Measurements from ENCODE around the gene SEMA5B.

The SEMA5B gene

DNA sequence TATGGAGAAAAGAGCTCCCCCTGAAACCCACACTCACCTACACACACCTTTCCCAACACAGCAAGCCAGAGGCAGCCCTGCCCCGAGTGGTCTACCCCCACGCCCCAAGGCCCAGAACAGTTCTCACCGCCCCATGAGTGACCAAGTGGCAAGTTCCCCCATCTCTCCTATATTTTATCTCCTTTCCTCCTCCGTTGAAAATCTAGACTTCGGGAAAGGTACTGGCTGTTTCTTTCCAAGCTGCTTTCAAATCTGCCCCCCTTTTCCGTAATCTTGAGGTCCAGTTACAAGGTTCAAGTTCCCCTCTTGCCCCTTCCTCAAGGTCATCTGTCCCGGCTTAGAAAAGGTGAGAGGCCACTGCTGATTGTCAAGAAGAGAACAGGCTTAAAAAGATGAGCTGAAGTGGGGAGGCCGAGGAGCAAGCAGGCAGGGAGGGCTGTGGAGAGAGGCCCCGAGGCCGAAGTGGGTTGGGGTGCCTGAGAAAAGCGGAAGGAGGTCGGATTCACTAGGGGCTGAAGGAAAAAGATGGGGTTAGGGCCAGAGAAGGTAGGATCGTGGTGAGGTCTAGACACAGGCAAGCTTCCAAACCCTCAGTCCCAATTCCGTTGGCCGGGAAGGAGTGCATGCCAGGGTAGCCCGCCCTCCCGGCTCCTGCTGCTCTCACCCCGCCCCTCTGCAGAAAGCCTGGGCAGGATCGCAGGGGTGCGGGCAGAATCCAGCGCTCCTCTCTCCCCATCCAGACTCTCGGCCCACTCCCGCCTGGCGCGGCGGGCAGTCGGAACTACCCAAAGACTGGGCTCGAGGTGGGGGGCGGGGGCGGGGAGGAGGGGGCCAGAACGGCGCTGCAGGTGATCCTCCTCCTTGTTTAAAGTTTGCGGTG is 1.7 kb downstream of the SEMA5B start:
- TF ChIP-seq, protein P1, sequence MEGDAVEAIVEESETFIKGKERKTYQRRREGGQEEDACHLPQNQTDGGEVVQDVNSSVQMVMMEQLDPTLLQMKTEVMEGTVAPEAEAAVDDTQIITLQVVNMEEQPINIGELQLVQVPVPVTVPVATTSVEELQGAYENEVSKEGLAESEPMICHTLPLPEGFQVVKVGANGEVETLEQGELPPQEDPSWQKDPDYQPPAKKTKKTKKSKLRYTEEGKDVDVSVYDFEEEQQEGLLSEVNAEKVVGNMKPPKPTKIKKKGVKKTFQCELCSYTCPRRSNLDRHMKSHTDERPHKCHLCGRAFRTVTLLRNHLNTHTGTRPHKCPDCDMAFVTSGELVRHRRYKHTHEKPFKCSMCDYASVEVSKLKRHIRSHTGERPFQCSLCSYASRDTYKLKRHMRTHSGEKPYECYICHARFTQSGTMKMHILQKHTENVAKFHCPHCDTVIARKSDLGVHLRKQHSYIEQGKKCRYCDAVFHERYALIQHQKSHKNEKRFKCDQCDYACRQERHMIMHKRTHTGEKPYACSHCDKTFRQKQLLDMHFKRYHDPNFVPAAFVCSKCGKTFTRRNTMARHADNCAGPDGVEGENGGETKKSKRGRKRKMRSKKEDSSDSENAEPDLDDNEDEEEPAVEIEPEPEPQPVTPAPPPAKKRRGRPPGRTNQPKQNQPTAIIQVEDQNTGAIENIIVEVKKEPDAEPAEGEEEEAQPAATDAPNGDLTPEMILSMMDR (IDR thresholded peaks at IDR 0.05; ENCODE audit: low read depth, low read length): no peak
- H3K4me3 ChIP-seq (ENCODE audit: low read depth, low read length): no peak overlapping the region; the same call in 1 of the 2 replicates

DNA sequence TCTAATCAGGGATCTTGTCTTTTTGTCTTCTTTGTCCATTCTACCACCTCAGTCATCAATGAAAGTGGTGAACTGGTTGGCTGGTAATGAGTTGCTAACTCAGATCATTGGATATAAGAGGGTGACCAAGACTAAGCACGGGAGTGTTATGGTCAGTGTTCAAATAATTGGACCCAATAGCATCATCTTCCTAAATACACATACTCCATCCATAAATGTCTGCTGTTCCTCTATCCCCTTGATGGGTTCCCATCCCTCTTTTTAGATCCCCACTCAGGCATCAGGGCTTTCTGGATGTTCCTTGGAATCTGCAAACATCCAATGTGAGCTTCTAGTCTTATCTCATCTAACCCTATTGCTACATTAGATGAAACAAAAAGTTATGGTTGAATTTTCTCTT is 3.5 kb downstream of the SEMA5B start:
- TF ChIP-seq, protein P1 (IDR thresholded peaks at IDR 0.05; ENCODE audit: low read depth, low read length): no peak
- H3K4me3 ChIP-seq (ENCODE audit: low read depth, low read length): no peak overlapping the region

DNA sequence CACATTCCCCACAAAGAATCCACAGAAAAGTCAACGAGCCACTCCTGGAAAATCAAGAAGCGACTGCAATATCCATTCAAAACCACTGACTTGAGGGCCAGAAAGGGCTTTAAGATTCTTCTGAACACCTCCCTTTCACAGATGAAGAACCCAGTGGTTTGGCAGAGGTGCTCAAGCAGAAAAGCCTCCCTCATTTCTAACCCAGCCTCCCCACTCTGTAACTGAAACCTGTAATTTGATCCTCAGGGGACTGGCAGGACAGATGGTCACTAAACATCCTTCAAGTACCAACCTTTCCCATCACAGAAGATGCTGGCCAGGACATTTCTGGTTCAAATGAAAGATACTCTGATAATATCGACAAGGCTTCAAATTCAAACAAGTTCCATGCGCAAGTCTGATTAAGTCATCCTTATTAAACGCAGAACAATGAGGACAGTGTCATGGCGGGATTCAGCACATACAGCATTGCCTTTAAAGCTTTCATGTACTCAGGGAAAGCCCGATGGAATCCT is 5.5 kb downstream of the SEMA5B start:
- H3K4me3 ChIP-seq (ENCODE audit: low read depth, low read length): no peak overlapping the region
- TF ChIP-seq, protein P1 (IDR thresholded peaks at IDR 0.05; ENCODE audit: low read depth, low read length): no peak

DNA sequence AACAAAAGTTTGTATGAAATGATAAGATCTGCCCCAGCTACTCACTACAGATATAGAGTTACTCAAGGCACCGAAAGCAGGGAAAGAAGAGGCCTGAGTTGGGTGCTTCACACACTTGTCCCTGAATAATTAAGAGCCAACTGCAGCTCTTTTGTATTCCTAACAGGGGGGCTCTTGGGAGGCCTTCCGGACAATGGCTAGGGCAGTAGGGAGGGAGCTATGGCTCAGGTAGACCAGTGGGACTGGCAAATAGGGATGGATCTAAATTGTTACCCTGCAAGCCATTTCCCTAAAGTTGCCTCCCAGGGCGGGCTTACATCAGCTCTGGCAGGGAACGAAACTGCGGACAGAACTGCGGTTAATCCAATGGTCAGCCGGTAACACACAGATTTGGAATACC is 6.2 kb downstream of the SEMA5B start:
- no peak overlapping the region for H3K4me3 ChIP-seq (ENCODE audit: low read depth, low read length)
- TF ChIP-seq, protein P1 (IDR thresholded peaks at IDR 0.05; ENCODE audit: low read depth, low read length): no peak

DNA sequence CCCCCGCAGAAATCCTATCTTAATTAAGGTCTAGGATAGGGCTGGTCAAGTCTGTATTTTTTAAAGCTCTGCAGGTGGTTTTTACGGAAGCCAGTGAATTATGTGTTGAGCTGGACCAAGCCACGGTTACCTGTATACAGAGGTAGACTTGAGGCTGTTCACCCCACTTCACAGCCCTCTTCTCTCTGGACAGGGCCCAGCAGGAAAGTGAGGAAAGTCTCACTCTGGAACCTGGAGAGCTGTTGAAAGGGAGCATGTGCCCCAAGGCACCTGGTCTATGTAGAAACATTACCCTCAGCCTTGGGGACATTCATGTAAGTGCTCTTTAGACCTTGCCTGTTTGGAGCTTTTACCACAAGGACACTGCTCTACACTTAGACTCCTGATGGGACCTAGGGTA is 6.9 kb downstream of the SEMA5B start:
- TF ChIP-seq, protein P1 (IDR thresholded peaks at IDR 0.05; ENCODE audit: low read depth, low read length): no peak
- no peak overlapping the region for H3K4me3 ChIP-seq (ENCODE audit: low read depth, low read length)

DNA sequence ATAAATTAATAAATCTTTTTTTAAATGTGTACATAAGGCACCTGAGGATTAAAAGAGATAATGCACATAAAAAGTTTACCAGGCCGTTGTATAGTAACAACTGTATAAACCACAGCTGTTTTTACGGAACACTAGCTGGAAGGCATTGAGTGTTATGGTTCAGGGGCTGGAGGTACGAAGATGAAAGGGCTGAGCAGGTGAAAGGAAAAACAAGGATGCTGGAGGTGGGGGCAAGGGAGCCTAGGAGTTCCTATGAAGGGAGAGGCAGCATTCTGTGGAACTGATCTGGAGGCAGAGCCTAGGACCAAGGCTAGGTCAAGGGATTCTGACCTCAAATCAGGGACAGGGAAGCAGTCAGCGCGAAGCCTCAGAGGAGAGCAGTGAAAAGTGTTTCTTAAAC is 8.0 kb downstream of the SEMA5B start:
- H3K4me3 ChIP-seq (ENCODE audit: low read depth, low read length): no peak overlapping the region
- TF ChIP-seq, protein P1 (IDR thresholded peaks at IDR 0.05; ENCODE audit: low read depth, low read length): no peak

DNA sequence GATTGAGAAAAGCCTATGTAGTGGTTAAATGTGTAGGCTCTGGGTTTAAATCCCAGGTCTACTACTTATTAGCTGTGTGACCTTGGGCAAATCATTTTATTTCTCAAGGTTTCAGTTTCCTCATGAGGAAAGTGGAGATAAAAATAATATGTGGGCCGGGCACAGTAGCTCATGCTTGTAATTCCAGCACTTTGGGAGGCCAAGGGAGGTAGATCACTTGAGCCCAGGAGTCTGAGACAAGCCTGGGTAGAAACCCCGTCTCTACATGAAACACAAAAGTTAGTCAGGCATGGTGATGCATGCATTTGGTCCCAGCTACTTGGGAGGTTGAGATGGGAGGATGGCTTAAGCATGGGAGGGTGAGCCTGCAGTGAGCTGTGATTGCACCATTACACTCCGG is 8.4 kb downstream of the SEMA5B start:
- no peak overlapping the region for H3K4me3 ChIP-seq (ENCODE audit: low read depth, low read length)
- TF ChIP-seq, protein P1 (IDR thresholded peaks at IDR 0.05; ENCODE audit: low read depth, low read length): no peak

Data from WI38 (cell line).